ENCODE results near the gene KRTAP5-2.

The KRTAP5-2 gene

GRCh38 chr11:1633864-1634263 is 35.8 kb upstream of the KRTAP5-2 start:
- Histone ChIP-seq H2AFZ (ENCODE audit: low read length) (no peak overlapping the region), H3K9ac (ENCODE audit: low read depth, low read length, poor library complexity, severe bottlenecking) (no peak overlapping the region), H3K9me3 (ENCODE audit: insufficient read depth, low read depth, low read length) (no peaks in the 10 kb centered on the region), H3K36me3 (ENCODE audit: insufficient read depth, low read length) (no peaks in the 10 kb centered on the region), H3F3A (ENCODE audit: low read depth) (no peaks in the 10 kb centered on the region), H3K9me2 (replicated peaks; ENCODE audit: low read depth, low read length) (no peaks in the 10 kb centered on the region), H3K27me3 (ENCODE audit: insufficient read depth, low read length, poor library complexity, severe bottlenecking) (no peaks in the 10 kb centered on the region), H3K4me2 (ENCODE audit: low read depth, low read length, poor library complexity, severe bottlenecking) (no peak overlapping the region), H4K20me1 (ENCODE audit: insufficient read depth, low read length, poor library complexity, severe bottlenecking) (no peaks in the 10 kb centered on the region), H3K4me3 (ENCODE audit: low read length, poor library complexity, severe bottlenecking) (no peak overlapping the region), H3K79me2 (ENCODE audit: insufficient read depth, low read length) (no peaks in the 10 kb centered on the region), H3K4me1 (ENCODE audit: insufficient read depth, low read length, poor library complexity, severe bottlenecking) (no peaks in the 10 kb centered on the region)
- no peak for TF ChIP-seq CTCF (conservative IDR thresholded peaks at IDR 0.05; ENCODE audit: low read length)
- no peak for TF ChIP-seq EZH2phosphoT487 (IDR thresholded peaks at IDR 0.05; ENCODE audit: borderline replicate concordance)

- H3K9me2 ChIP-seq (replicated peaks; ENCODE audit: low read depth, low read length): no peaks in the 10 kb centered on the region
- H3K4me2 ChIP-seq (ENCODE audit: low read depth, low read length, poor library complexity, severe bottlenecking): no peak overlapping the region
- TF ChIP-seq CTCF (conservative IDR thresholded peaks at IDR 0.05; ENCODE audit: low read length) (no peak), EZH2phosphoT487 (IDR thresholded peaks at IDR 0.05; ENCODE audit: borderline replicate concordance) (no peak)
- no peaks in the 10 kb centered on the region for H3K27me3 ChIP-seq (ENCODE audit: insufficient read depth, low read length, poor library complexity, severe bottlenecking)
- no peak overlapping the region for H3K9ac ChIP-seq (ENCODE audit: low read depth, low read length, poor library complexity, severe bottlenecking)
- no peaks in the 10 kb centered on the region for H3K79me2 ChIP-seq (ENCODE audit: insufficient read depth, low read length)
- H3K9me3 ChIP-seq (ENCODE audit: insufficient read depth, low read depth, low read length): no peaks in the 10 kb centered on the region
- H3K4me1 ChIP-seq (ENCODE audit: insufficient read depth, low read length, poor library complexity, severe bottlenecking): no peaks in the 10 kb centered on the region
- H2AFZ ChIP-seq (ENCODE audit: low read length): no peak overlapping the region; the same call in 1 of the 2 replicates
- no peaks in the 10 kb centered on the region for H3K36me3 ChIP-seq (ENCODE audit: insufficient read depth, low read length)
- no peaks in the 10 kb centered on the region for H3F3A ChIP-seq (ENCODE audit: low read depth)
- H4K20me1 ChIP-seq (ENCODE audit: insufficient read depth, low read length, poor library complexity, severe bottlenecking): no peaks in the 10 kb centered on the region
- H3K4me3 ChIP-seq (ENCODE audit: low read length, poor library complexity, severe bottlenecking): no peak overlapping the region
Observed at GRCh38 chr11:1632053-1632714, 34.1 kb upstream of the KRTAP5-2 start.

- TF ChIP-seq EZH2phosphoT487 (IDR thresholded peaks at IDR 0.05; ENCODE audit: borderline replicate concordance) (no peak), CTCF (conservative IDR thresholded peaks at IDR 0.05; ENCODE audit: low read length) (no peak)
- no peak overlapping the region for H2AFZ ChIP-seq (ENCODE audit: low read length)
- no peaks in the 10 kb centered on the region for H3K36me3 ChIP-seq (ENCODE audit: insufficient read depth, low read length)
- H3F3A ChIP-seq (ENCODE audit: low read depth): no peaks in the 10 kb centered on the region
- H3K9me3 ChIP-seq (ENCODE audit: insufficient read depth, low read depth, low read length): no peaks in the 10 kb centered on the region
- no peaks in the 10 kb centered on the region for H3K27me3 ChIP-seq (ENCODE audit: insufficient read depth, low read length, poor library complexity, severe bottlenecking)
- H3K4me3 ChIP-seq (ENCODE audit: low read length, poor library complexity, severe bottlenecking): no peak overlapping the region
- H4K20me1 ChIP-seq (ENCODE audit: insufficient read depth, low read length, poor library complexity, severe bottlenecking): no peaks in the 10 kb centered on the region
- H3K9me2 ChIP-seq (replicated peaks; ENCODE audit: low read depth, low read length): no peaks in the 10 kb centered on the region
- H3K4me2 ChIP-seq (ENCODE audit: low read depth, low read length, poor library complexity, severe bottlenecking): no peak overlapping the region
- no peaks in the 10 kb centered on the region for H3K4me1 ChIP-seq (ENCODE audit: insufficient read depth, low read length, poor library complexity, severe bottlenecking)
- no peaks in the 10 kb centered on the region for H3K79me2 ChIP-seq (ENCODE audit: insufficient read depth, low read length)
- H3K9ac ChIP-seq (ENCODE audit: low read depth, low read length, poor library complexity, severe bottlenecking): no peak overlapping the region
Observed at GRCh38 chr11:1631066-1631568, 33.0 kb upstream of the KRTAP5-2 start.

Data from Loucy (cell line).